ENCODE measurements around the gene MYO7B.

DNA sequence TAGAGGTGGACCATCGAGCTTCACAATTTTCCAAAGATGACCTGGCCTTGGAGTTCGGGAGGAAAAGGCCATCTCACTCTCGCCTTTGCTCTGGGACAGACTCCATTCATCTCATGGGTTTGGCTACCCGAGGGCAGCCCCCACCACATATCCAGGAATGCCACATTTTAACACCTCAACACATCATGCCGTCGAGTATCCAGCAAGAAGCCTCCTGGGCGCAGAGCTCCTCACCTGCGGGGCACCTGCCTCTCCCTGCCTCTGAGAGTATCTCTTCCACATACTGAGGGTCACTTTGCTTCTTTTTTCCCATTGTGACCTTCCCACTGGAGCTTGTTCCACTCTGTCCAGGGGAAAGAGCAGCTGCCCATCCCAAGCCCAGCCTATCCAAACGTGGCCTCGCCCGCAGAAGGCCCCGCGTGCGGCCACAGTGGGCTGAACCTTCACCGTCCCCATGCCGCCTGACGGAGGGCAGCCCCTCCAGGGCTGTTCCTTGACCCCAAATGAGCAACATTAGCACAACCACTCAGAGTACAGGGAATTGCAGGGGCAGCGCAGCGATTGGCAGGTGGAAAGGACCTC is 145.3 kb downstream of the MYO7B start:
- no peak for TF ChIP-seq CTCF (conservative IDR thresholded peaks at IDR 0.05; ENCODE audit: low read depth, low read length)
- TF ChIP-seq EZH2 (IDR thresholded peaks at IDR 0.05; ENCODE audit: low read length, unreplicated experiment) = no peak
